HG03342 (cell line): ENCODE results near the gene WRNIP1.

Source experiments
- ATAC-seq: cut with Tn5 transposase; IDR thresholded peaks from one replicate; pipeline ENCODE4 v1.9.1; 2021; ENCODE audit warnings: mild to moderate bottlenecking, moderate library complexity; ENCODE audit not compliant: unreplicated experiment

WRNIP1 gene

GRCh38 chr6:2803731-2804429 is 38.7 kb downstream of the WRNIP1 start:
- no peak for ATAC-seq

- ATAC-seq, result no peak
Observed at GRCh38 chr6:2804516-2804915, 39.3 kb downstream of the WRNIP1 start.

DNA sequence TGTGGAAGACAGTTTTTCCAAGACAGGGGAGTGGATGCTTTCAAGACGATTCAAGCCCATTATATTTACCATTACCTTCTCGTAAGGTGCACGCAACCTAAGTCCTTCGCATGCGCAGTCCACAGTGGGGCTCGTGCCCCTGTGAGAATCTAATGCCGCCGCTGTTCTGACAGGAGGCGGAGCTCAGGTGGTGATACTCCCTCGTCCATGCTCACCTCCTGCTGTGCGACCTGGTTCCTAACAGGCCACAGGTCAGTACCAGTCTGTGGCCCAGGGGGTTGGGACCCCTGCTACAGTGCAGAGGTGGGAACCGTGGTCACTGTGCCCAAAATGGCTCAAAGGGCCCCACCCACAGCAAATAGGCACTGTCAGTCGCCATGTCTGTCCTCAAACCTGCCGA is 39.8 kb downstream of the WRNIP1 start:
- ATAC-seq, result no peak

GRCh38 chr6:2806644-2807043 is 41.5 kb downstream of the WRNIP1 start:
- ATAC-seq, result no peak

DNA sequence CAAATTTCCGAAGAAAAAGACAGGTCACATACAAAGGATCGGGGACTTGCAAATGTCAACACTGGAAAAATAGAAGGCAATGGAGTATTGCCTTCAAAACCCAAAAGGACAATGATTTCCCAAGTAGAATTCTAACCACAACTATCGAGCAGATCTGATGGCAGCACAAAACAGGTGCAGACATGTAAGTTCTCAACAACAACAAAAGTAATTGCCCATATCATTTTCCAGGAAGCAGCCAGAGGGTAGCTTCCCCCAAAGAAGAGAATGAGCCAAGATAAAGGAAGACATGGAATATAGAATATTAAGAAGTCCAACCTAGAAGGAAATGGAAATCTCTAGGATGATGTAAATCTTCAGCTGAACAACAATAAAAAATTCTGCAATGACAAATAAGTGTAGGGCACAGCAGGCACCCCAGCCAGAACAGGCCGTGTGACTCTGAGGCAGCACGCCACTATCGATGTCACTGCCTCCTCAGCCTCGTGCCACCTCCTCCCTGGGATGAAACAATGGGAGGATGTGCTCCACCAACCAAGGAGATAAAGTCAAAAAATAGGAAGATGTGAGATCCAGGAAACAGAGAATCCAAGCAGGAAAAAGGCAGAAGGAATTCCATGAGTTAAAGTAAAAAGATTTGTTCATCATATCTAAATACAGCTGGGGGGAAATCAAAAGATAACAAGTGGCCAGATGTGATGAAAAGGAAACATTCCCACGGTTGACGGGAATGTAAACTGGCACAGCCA is 42.3 kb downstream of the WRNIP1 start:
- ATAC-seq, result no peak

DNA sequence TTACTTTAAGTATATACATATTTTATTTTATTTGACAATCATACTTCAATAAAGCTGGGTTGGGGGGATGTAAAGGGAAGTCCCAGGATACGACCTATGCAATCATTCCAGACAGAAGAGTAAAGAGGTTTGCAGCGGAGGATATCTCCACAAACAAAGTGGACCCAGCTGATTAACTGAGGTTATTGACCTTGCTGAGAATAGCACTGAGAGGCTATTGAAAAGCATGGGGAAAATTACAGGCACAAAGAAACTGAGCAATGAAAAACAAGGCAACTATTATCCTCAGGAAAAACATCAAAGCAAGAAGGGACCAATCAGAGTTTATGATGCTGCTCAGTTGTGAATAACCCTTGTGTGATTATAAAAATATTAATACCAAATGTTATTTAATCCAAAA is 43.8 kb downstream of the WRNIP1 start:
- no peak for ATAC-seq

- no peak for ATAC-seq
Observed at GRCh38 chr6:2810092-2810671, 45.0 kb downstream of the WRNIP1 start.

DNA sequence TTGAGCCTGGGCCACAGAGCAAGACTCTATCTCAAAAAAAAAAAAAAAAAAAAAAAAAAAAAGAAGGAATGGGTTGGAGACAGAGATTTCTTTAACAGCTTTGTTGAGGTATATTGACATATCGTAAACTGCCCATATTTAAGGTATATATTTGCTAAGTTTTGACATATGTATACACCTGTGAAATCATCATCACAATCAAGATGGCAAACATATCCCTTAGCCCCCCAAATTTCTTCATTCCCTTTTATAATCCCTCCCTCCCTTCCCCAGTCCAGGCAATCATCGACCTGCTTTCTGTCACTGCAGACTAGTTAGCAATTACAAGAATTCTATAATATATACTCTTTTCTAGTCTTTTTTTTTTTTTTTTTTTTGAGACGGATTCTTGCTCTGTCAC is 47.5 kb downstream of the WRNIP1 start:
- no peak for ATAC-seq

- ATAC-seq, result no peak
Observed at GRCh38 chr6:2816158-2816557, 51.0 kb downstream of the WRNIP1 start.

DNA sequence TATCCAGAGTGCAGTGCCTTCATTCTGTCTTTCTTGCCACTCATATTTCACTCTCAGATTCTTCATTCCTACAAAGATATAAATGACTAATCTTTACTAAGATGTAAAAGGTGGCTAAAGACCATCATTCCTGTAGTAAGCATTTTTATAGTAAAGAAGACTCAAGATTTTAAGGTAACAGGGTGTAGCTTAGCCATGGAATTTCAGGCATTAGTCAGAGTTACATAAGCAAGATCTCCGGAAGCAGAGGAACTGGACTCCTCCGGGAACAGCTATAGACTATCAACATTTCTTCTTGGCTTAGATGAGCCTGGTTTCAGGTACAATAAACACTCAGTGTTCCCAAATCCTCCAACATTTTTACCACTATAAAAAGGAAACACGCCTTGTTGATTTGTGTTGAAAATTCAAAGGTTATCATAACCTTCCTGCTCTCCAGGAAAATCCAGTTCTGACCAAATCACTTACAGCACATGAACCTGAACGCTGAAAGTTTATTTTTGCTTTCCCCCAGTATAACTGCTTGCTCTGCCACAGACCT is 52.8 kb downstream of the WRNIP1 start:
- ATAC-seq, result no peak

DNA sequence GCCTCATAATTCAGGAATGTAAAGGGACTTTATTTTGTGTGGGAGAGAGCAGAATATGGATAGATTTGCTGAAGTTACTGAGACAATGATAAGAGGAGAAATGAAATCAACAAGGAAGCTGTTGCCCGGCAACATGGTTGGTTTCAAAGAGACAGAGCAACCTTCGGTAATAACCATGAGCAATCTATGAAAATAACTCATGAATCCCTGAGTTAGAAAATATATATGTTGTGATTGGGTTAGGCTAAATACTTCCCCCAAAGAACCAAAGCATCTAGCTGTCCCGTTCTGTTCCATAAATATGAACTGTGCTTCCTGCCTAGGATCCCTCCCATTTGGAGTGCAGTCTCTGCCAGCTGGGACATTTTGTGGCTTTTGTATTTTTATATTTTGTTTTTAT is 53.4 kb downstream of the WRNIP1 start:
- no peak for ATAC-seq

- ATAC-seq, result no peak
Observed at GRCh38 chr6:2819115-2819514, 53.9 kb downstream of the WRNIP1 start.

DNA sequence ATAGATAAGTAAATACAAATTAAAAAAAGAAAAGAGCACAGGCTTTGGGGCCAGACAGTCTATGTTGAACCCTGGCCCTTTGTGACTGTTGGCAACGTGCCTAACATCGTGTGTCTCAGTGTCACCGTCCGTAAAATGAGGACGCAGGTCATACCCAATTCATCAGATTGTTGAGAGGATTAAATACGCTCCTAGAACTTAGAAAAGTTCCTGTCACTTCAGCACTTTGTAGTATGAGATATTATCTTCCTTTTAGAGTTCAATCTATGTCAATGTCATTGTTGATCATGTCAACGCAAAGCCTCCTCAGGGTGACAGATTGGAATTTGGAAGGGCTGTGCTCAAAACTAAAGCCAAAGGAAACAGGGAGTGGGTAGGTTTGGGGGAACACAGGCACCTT is 54.8 kb downstream of the WRNIP1 start:
- no peak for ATAC-seq

GRCh38 chr6:2820415-2820814 is 55.2 kb downstream of the WRNIP1 start:
- no peak for ATAC-seq

DNA sequence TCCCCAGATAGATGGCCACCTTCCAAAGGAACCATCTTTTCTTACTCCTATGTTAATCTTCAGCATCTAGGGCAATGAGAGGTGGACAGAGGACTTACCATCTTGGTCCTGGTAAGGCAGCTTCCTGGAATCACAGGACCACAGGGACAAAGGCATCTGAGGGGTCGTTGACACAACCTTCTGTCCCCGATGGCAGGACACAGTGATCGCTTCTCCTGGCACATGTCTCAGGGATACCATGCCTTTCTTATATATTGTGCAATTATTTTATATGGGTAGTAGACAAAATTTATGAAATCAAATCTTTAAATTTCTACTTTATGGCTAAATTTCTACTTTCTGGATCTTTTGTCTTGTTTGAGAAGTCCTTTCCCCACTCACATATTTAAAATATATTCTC is 56.4 kb downstream of the WRNIP1 start:
- ATAC-seq, result no peak

DNA sequence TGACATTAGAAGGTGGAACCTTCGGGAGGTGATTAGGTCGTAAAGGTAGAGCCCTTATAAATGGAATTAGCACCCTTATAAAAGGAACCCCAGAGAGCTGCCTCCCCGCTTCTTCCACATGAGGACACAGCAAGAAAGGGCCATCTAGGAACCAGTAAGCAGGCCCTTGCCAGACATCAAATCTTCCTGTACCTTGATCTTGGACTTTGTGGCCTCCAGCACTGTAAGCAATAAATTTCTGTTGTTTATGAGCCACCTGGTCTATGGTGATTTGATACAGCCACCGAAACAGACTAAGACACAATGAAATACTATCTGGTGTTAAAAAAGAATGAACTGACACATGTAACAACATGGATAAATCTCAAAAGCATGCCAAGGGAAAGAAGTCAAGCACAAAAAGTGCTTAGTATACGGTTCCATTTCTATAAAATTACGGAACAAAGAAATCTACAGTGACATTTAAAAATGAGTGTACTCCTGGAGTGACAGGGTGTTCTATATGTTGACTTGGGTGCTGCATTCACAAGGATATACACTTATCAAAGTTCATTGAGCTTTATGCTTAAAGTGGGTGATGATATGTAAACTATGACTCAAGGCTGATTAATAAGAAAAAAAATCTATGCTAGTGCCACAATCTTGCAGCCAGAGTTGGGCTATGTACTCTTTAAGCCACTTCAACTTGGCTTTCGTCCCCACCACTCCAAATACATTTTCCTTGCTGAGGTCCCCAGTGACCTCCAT is 58.1 kb downstream of the WRNIP1 start:
- no peak for ATAC-seq

- ATAC-seq, result no peak
Observed at GRCh38 chr6:2826131-2826530, 60.9 kb downstream of the WRNIP1 start.

- no peak for ATAC-seq
Observed at GRCh38 chr6:2827142-2827541, 61.9 kb downstream of the WRNIP1 start.

- ATAC-seq, result no peak
Observed at GRCh38 chr6:2828629-2829028, 63.4 kb downstream of the WRNIP1 start.

- no peak for ATAC-seq
Observed at GRCh38 chr6:2829253-2829652, 64.1 kb downstream of the WRNIP1 start.

DNA sequence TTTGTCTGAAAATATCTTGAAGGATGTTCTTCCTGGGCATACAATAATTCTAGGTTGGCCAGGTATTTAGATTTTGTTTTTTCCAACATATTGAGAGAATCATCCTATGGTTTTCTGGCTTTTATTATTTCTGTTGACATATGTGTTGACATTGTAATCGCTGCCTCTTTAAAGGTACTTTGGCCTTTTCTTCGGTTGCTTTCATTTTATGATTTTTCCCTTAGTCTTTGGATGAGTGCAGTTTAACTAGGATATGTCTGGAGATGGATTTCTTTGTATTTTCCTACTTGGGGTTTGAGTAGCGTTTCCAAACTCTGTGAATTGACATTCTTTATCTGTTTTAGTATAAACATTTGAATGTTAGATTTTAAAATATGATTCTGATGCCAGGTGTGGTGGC is 65.0 kb downstream of the WRNIP1 start:
- ATAC-seq, result no peak
